DOHH2 (cell line): ENCODE results near the gene SHISA6.

Experiments used
- CTCF ChIP-seq: fragments of 200-600 bp; sonication (generic); IDR thresholded peaks from one replicate; pipeline ENCODE4 v1.5.1; 2014; ENCODE audit warnings: antibody characterized with exemption, mild to moderate bottlenecking, low read depth, low read length; ENCODE audit not compliant: poor library complexity, severe bottlenecking
- EZH2phosphoT487 ChIP-seq: fragments of 200-600 bp; sonication (generic); IDR thresholded peaks from 2 replicates; pipeline ENCODE4 v1.6.1; 2017; ENCODE audit warnings: borderline replicate concordance, mild to moderate bottlenecking, antibody characterized with exemption, low read length, moderate library complexity, mixed read lengths

GRCh38 chr17:11388054-11388453 is 147.0 kb downstream of the SHISA6 start:
- TF ChIP-seq EZH2phosphoT487 (no peak), CTCF (no peak)
